ENCODE measurements around the gene SMAD5. TPM values are rescaled to one million over a fixed set of nuclear protein-coding genes. Genes with fewer than 3 reads are reported as not detected.

The SMAD5 gene
- total RNA-seq, 1 donor from 2014 or later = 102 TPM

- Mint-ChIP-seq H3K36me3 (no peaks in the 10 kb centered on the region), H3K9me3 (no peaks in the 10 kb centered on the region), H3K4me1 (peaks cover 21% of the 10 kb centered on the region), H3K27ac (no peak overlapping the region), H3K4me3 (no peak overlapping the region), H3K27me3 (ENCODE audit: insufficient read depth, low read depth) (peaks cover 2% of the 10 kb centered on the region)
- Histone ChIP-seq H3K27ac (no peak overlapping the region), H3K9ac (no peak overlapping the region), H3K36me3 (no peaks in the 10 kb centered on the region), H3K4me2 (no peak overlapping the region), H2AFZ (replicated peaks) (no peak overlapping the region), H3F3A (ENCODE audit: low read depth) (no peaks in the 10 kb centered on the region), H3K27me3 (no peaks in the 10 kb centered on the region), H4K20me1 (ENCODE audit: low read depth) (no peaks in the 10 kb centered on the region), H3K4me3 (no peak overlapping the region), H3K4me1 (peaks cover 11% of the 10 kb centered on the region), H3K9me3 (ENCODE audit: low read depth) (no peaks in the 10 kb centered on the region), H3K79me2 (ENCODE audit: low read depth) (no peaks in the 10 kb centered on the region)
- DNase-seq (ENCODE audit: low spot score) = no peak
- TF ChIP-seq EZH2phosphoT487 (IDR thresholded peaks at IDR 0.05) (no peak), EZH2 (IDR thresholded peaks at IDR 0.05) (no peak), CTCF (IDR thresholded peaks at IDR 0.05) (no peak)
Measured at GRCh38 chr5:136099870-136100269, 32.8 kb upstream of the SMAD5 start.

- Histone ChIP-seq H3K9me3 (ENCODE audit: low read depth) (no peaks in the 10 kb centered on the region), H3K36me3 (no peaks in the 10 kb centered on the region), H3F3A (ENCODE audit: low read depth) (no peaks in the 10 kb centered on the region), H3K4me3 (no peak overlapping the region), H3K27me3 (no peaks in the 10 kb centered on the region), H3K4me2 (no peak overlapping the region), H4K20me1 (ENCODE audit: low read depth) (no peaks in the 10 kb centered on the region), H2AFZ (replicated peaks) (no peak overlapping the region), H3K4me1 (peaks cover 12% of the 10 kb centered on the region), H3K9ac (no peak overlapping the region), H3K79me2 (ENCODE audit: low read depth) (no peaks in the 10 kb centered on the region), H3K27ac (no peak overlapping the region)
- DNase-seq (ENCODE audit: low spot score) = no peak
- Mint-ChIP-seq H3K4me3 (no peak overlapping the region), H3K4me1 (peaks cover 19% of the 10 kb centered on the region), H3K27me3 (ENCODE audit: insufficient read depth, low read depth) (peaks cover 3% of the 10 kb centered on the region), H3K36me3 (no peaks in the 10 kb centered on the region), H3K9me3 (no peaks in the 10 kb centered on the region), H3K27ac (no peak overlapping the region)
- no peak for TF ChIP-seq CTCF (IDR thresholded peaks at IDR 0.05)
- TF ChIP-seq EZH2phosphoT487 (IDR thresholded peaks at IDR 0.05) = no peak
Measured at GRCh38 chr5:136101884-136102283, 30.8 kb upstream of the SMAD5 start.

GRCh38 chr5:136103118-136103517 is 29.5 kb upstream of the SMAD5 start:
- Histone ChIP-seq H3K9me3 (ENCODE audit: low read depth) (no peaks in the 10 kb centered on the region), H3K4me1 (peaks cover 12% of the 10 kb centered on the region)

More at GRCh38 chr5:136103118-136103517, 29.5 kb upstream of the SMAD5 start:
- H3K9me3 Mint-ChIP-seq = no peaks in the 10 kb centered on the region
- Histone ChIP-seq H3F3A (ENCODE audit: low read depth) (no peaks in the 10 kb centered on the region), H3K79me2 (ENCODE audit: low read depth) (no peaks in the 10 kb centered on the region), H3K36me3 (no peaks in the 10 kb centered on the region), H3K27ac (no peak overlapping the region), H3K9ac (no peak overlapping the region), H4K20me1 (ENCODE audit: low read depth) (no peaks in the 10 kb centered on the region), H3K27me3 (no peaks in the 10 kb centered on the region), H3K4me3 (no peak overlapping the region), H3K4me2 (no peak overlapping the region), H2AFZ (replicated peaks) (no peak overlapping the region)
- H3K4me1 Mint-ChIP-seq = peaks cover 17% of the 10 kb centered on the region
- DNase-seq (ENCODE audit: low spot score) = no peak
- no peak for TF ChIP-seq CTCF (IDR thresholded peaks at IDR 0.05)
- TF ChIP-seq EZH2phosphoT487 (IDR thresholded peaks at IDR 0.05) = no peak
- TF ChIP-seq EZH2 (IDR thresholded peaks at IDR 0.05) = no peak
- H3K36me3 Mint-ChIP-seq = no peaks in the 10 kb centered on the region
- no peak overlapping the region for H3K27ac Mint-ChIP-seq
- H3K27me3 Mint-ChIP-seq (ENCODE audit: insufficient read depth, low read depth) = peaks cover 6% of the 10 kb centered on the region
- no peak overlapping the region for H3K4me3 Mint-ChIP-seq

Data from neural progenitor cell (in vitro differentiated cells).